Vagina (tissue), 2 donors: ENCODE measurements around the gene ZMYND11. TPM values are rescaled to one million over a fixed set of nuclear protein-coding genes. Genes with fewer than 3 reads are reported as not detected.
"Not testable (repeated sequence)": the region's sequence is repeated elsewhere in the genome, so short reads cannot be mapped to it uniquely, and the experiment has no call there.

ENCODE experiments used
- DNase-seq, 2 donors: peaks; one replicate each; pipeline ENCODE4 v3.0.0-alpha.2; 2017; ENCODE audit errors: extremely low spot score in 2 of 2
- H3K27ac ChIP-seq: fragments of 200-600 bp; sonication (generic); one replicate; pipeline ENCODE4 v1.5.1; 2019
- H3K27me3 ChIP-seq: fragments of 200-600 bp; sonication (generic); one replicate; pipeline ENCODE4 v1.5.1; 2019
- H3K36me3 ChIP-seq, 2 donors: fragments of 200-600 bp; sonication (generic); one replicate each; pipeline ENCODE4 v1.5.1; 2017 to 2019
- H3K4me1 ChIP-seq: fragments of 200-600 bp; sonication (generic); one replicate; pipeline ENCODE4 v1.5.1; 2019
- H3K4me3 ChIP-seq, 2 donors: fragments of 200-600 bp; sonication (generic); 1 replicate in 1 of 2; 2 replicates in 1 of 2; pipeline ENCODE4 v1.5.1; 2016 to 2019
- H3K9me3 ChIP-seq: fragments of 200-600 bp; sonication (generic); one replicate; pipeline ENCODE4 v1.5.1; 2019
- POLR2A ChIP-seq, 2 donors: fragments of 450-650 bp; IDR thresholded peaks; one replicate each; pipeline ENCODE4 v1.6.1; 2017; ENCODE audit warnings: antibody characterized with exemption in 2 of 2, mild to moderate bottlenecking in 2 of 2, moderate library complexity in 2 of 2
- POLR2AphosphoS5 ChIP-seq, 2 donors: sonication (generic); formaldehyde crosslinking; IDR thresholded peaks; one replicate each; pipeline ENCODE4 v1.9.0; 2017; ENCODE audit warnings: antibody characterized with exemption in 2 of 2, mild to moderate bottlenecking in 2 of 2, low read depth in 1 of 2; ENCODE audit not compliant: insufficient read depth in 1 of 2
- intact Hi-C: fragments of 100-400 bp; cut with DNase I; formaldehyde crosslinking; loops from one replicate; pipeline ENCODE4 v1.15.1; 2023
- total RNA-seq: library from RNA; depleted of rRNA; stranded (reverse); fragments of >200 nt; gene quantifications from one replicate; pipeline ENCODE4 v1.2.3, GENCODE V29; 2016
- TF ChIP-seq, protein P1 (sequence below), 3 experiments: fragments of 450-650 bp in 2 of 3; fragments of 200-600 bp in 1 of 3; sonication (generic) in 1 of 3; IDR thresholded peaks; one replicate each; pipeline ENCODE4 v1.5.1; 2017 to 2019; ENCODE audit warnings: antibody characterized with exemption in 3 of 3, mild to moderate bottlenecking in 2 of 3, moderate library complexity in 2 of 3

ZMYND11 gene
- total RNA-seq, 1 donor from 2014 or later = 46.4 TPM

GRCh38 chr10:247480-247879 lies 112.2 kb downstream of the ZMYND11 start:
- Histone ChIP-seq H3K4me3 (no peak overlapping the region), H3K4me1 (no peaks in the 10 kb centered on the region), H3K27ac (no peak overlapping the region), H3K27me3 (no peaks in the 10 kb centered on the region), H3K9me3 (no peaks in the 10 kb centered on the region), H3K36me3 (peaks cover 0 to 48% of the 10 kb centered on the region in 2 donors)
- intact Hi-C loops = no loop called here
- DNase-seq = no peak
- TF ChIP-seq, protein P1, sequence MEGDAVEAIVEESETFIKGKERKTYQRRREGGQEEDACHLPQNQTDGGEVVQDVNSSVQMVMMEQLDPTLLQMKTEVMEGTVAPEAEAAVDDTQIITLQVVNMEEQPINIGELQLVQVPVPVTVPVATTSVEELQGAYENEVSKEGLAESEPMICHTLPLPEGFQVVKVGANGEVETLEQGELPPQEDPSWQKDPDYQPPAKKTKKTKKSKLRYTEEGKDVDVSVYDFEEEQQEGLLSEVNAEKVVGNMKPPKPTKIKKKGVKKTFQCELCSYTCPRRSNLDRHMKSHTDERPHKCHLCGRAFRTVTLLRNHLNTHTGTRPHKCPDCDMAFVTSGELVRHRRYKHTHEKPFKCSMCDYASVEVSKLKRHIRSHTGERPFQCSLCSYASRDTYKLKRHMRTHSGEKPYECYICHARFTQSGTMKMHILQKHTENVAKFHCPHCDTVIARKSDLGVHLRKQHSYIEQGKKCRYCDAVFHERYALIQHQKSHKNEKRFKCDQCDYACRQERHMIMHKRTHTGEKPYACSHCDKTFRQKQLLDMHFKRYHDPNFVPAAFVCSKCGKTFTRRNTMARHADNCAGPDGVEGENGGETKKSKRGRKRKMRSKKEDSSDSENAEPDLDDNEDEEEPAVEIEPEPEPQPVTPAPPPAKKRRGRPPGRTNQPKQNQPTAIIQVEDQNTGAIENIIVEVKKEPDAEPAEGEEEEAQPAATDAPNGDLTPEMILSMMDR (IDR thresholded peaks at IDR 0.05) = no peak
- no peak for TF ChIP-seq POLR2AphosphoS5 (IDR thresholded peaks at IDR 0.05; ENCODE audit: insufficient read depth in 1 of 2, low read depth in 1 of 2)
- TF ChIP-seq POLR2A (IDR thresholded peaks at IDR 0.05) = no peak

DNA sequence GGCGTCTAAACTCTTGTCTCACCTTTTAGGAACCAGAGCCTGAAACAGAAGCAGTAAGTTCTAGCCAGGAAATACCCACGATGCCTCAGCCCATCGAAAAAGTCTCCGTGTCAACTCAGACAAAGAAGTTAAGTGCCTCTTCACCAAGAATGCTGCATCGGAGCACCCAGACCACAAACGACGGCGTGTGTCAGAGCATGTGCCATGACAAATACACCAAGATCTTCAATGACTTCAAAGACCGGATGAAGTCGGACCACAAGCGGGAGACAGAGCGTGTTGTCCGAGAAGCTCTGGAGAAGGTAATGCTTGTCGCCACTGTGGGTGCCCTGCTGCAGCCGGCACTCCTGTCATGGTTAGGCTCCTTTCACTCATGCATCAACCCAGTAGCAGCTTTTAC lies 113.1 kb downstream of the ZMYND11 start:
- no peaks in the 10 kb centered on the region for H3K4me1 ChIP-seq
- H3K36me3 ChIP-seq = peaks cover 0 to 43% of the 10 kb centered on the region in 2 donors
- H3K27me3 ChIP-seq = no peaks in the 10 kb centered on the region
- no peak overlapping the region for H3K27ac ChIP-seq
- intact Hi-C loops = no loop called here
- H3K4me3 ChIP-seq = no peak overlapping the region
- H3K9me3 ChIP-seq = no peaks in the 10 kb centered on the region
- TF ChIP-seq, protein P1 (IDR thresholded peaks at IDR 0.05) = no peak
- TF ChIP-seq POLR2A (IDR thresholded peaks at IDR 0.05) = no peak
- TF ChIP-seq POLR2AphosphoS5 (IDR thresholded peaks at IDR 0.05; ENCODE audit: insufficient read depth in 1 of 2, low read depth in 1 of 2) = no peak
- DNase-seq = no peak

GRCh38 chr10:251982-252582 lies 116.8 kb downstream of the ZMYND11 start:
- no peaks in the 10 kb centered on the region for H3K4me1 ChIP-seq
- TF ChIP-seq POLR2AphosphoS5 (IDR thresholded peaks at IDR 0.05; ENCODE audit: insufficient read depth in 1 of 2, low read depth in 1 of 2) (no peak), POLR2A (IDR thresholded peaks at IDR 0.05) (no peak)
- TF ChIP-seq, protein P1 (IDR thresholded peaks at IDR 0.05) = no peak
- intact Hi-C loops = no loop called here
- no peak overlapping the region for H3K27ac ChIP-seq
- no peak overlapping the region for H3K4me3 ChIP-seq
- no peaks in the 10 kb centered on the region for H3K9me3 ChIP-seq
- H3K36me3 ChIP-seq = peaks cover 0 to 23% of the 10 kb centered on the region in 2 donors
- H3K27me3 ChIP-seq = no peaks in the 10 kb centered on the region
- no peak for DNase-seq

DNA sequence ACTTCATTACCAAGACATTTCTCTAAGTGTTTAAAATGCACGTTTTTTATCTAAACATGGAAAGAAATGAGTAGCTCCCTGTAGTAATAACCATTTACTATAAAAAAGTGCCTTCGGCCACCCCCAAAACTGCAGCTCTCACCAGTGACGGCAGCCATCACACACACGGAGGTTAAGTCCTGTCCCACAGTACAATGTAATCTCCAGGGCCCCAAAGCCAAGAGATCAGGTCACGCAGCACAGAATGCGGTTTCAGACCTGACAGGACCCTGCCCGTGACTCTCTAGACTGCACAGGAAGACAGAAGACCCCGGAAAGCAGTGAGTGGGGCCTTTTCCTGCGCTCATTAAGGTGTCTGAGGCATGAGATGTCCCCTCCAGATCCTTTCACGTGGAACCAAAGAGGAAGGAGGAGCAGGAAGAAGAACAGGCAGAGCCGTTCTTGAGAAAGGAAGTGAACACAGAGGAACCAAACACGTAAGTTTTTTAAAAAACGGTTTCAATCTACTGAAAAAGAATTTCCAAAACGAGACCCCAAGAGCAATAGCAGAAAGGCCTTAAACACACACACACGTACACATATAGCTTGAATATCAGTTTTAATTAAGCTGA lies 125.7 kb downstream of the ZMYND11 start:
- TF ChIP-seq POLR2AphosphoS5 (IDR thresholded peaks at IDR 0.05; ENCODE audit: insufficient read depth in 1 of 2, low read depth in 1 of 2) = no peak
- no peaks in the 10 kb centered on the region for H3K9me3 ChIP-seq

DNA sequence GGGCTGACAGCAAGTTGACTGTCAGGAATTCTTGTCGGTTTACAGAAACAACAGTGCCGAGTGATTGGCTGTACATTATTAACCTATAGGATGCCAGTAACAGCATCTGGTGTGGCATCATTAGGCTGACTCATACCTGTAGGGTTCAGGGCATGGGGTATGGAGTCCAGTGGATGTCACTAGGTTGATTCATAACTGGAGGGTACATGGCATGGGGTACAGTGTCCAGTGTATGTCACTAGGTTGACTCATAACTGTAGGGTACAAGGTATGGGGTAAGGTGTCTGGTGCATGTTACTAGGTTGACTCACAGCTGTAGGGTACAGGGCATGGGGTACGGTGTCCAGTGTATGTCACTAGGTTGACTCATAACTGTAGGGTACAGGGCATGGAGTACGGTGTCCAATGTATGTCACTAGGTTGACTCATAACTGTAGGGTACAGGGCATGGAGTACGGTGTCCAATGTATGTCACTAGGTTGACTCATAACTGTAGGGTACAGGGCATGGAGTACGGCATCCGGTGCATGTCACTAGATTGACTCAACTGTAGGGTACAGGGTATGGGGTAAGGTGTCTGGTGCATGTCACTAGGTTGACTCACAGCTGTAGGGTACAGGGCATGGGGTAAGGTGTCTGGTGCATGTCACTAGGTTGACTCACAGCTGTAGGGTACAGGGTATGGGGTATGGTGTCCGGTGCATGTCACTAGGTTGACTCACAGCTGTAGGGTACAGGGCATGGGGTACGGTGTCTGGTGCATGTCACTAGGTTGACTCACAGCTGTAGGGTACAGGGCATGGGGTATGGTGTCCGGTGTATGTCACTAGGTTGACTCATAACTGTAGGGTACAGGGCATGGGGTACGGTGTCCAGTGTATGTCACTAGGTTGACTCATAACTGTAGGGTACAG lies 129.2 kb downstream of the ZMYND11 start:
- H3K36me3 ChIP-seq, H3K9me3 ChIP-seq, intact Hi-C loops, H3K27me3 ChIP-seq, H3K4me1 ChIP-seq, DNase-seq, H3K27ac ChIP-seq, H3K4me3 ChIP-seq: not testable (repeated sequence)

More for the DNA sequence above, 125.7 kb downstream of the ZMYND11 start:
- Histone ChIP-seq H3K4me3 (no peak overlapping the region), H3K27me3 (no peaks in the 10 kb centered on the region), H3K27ac (no peak overlapping the region), H3K4me1 (no peaks in the 10 kb centered on the region), H3K36me3 (no peaks in the 10 kb centered on the region)
- intact Hi-C loops = no loop called here
- no peak for DNase-seq

GRCh38 chr10:265074-265440 lies 129.8 kb downstream of the ZMYND11 start:
- H3K27me3 ChIP-seq, H3K4me1 ChIP-seq, DNase-seq, H3K27ac ChIP-seq, H3K9me3 ChIP-seq, H3K36me3 ChIP-seq, intact Hi-C loops, H3K4me3 ChIP-seq: not testable (repeated sequence)

GRCh38 chr10:265816-266588 lies 130.7 kb downstream of the ZMYND11 start:
- H3K27ac ChIP-seq, H3K4me3 ChIP-seq, DNase-seq, H3K4me1 ChIP-seq, H3K9me3 ChIP-seq, intact Hi-C loops, H3K27me3 ChIP-seq, H3K36me3 ChIP-seq: not testable (repeated sequence)
